ENCODE data around the gene OR10A4.

GRCh38 chr11:6925007-6925577, 48.7 kb downstream of the OR10A4 start:
- TF ChIP-seq EZH2 (IDR thresholded peaks at IDR 0.05) (no peak), POLR2AphosphoS5 (IDR thresholded peaks at IDR 0.05; ENCODE audit: borderline replicate concordance, low read depth, low read length) (no peak)
